NCI-H82 (cell line): ENCODE measurements around the gene YWHAH.

Experiments
- DNase-seq: peaks from one replicate; lab custom pipeline; 2025; lab: John Stamatoyannopoulos, UW

The YWHAH gene

GRCh38 chr22:31943978-31944699 lies at the start of gene YWHAH:
Gene YWHAH (plus strand): TSS chr22:31944535. CDS start chr22:31944734, 199 bp downstream.
- DNase-seq: peak; percentile 95

- DNase-seq: no peak
Observed at GRCh38 chr22:31895411-31896123, 48.8 kb upstream of the YWHAH start.

- no peak for DNase-seq
Observed at GRCh38 chr22:31896472-31896871, 47.9 kb upstream of the YWHAH start.

- no peak for DNase-seq
Observed at GRCh38 chr22:31897842-31898805, 46.2 kb upstream of the YWHAH start.

- no peak for DNase-seq
Observed at GRCh38 chr22:31898926-31899325, 45.4 kb upstream of the YWHAH start.

- no peak for DNase-seq
Observed at GRCh38 chr22:31899669-31900068, 44.7 kb upstream of the YWHAH start.

GRCh38 chr22:31901388-31902137 lies 42.8 kb upstream of the YWHAH start:
- DNase-seq: no peak

GRCh38 chr22:31904651-31905050 lies 39.7 kb upstream of the YWHAH start:
- no peak for DNase-seq

GRCh38 chr22:31905356-31905755 lies 39.0 kb upstream of the YWHAH start:
- DNase-seq: no peak

GRCh38 chr22:31906086-31906485 lies 38.2 kb upstream of the YWHAH start:
- no peak for DNase-seq

- DNase-seq: no peak
Observed at GRCh38 chr22:31906569-31906968, 37.8 kb upstream of the YWHAH start.

- no peak for DNase-seq
Observed at GRCh38 chr22:31909977-31910376, 34.4 kb upstream of the YWHAH start.

GRCh38 chr22:31911565-31912406 lies 32.5 kb upstream of the YWHAH start:
- DNase-seq: no peak

GRCh38 chr22:31912407-31912743 lies 32.0 kb upstream of the YWHAH start:
- DNase-seq: no peak

- DNase-seq: no peak
Observed at GRCh38 chr22:31915586-31915985, 28.7 kb upstream of the YWHAH start.

GRCh38 chr22:31917227-31917921 lies 27.0 kb upstream of the YWHAH start:
- no peak for DNase-seq

- DNase-seq: no peak
Observed at GRCh38 chr22:31919730-31920129, 24.6 kb upstream of the YWHAH start.

- DNase-seq: no peak
Observed at GRCh38 chr22:31920306-31920705, 24.0 kb upstream of the YWHAH start.

- no peak for DNase-seq
Observed at GRCh38 chr22:31921106-31921505, 23.2 kb upstream of the YWHAH start.

GRCh38 chr22:31922534-31922933 lies 21.8 kb upstream of the YWHAH start:
- no peak for DNase-seq
